HPDE6-E6E7 (cell line): ENCODE measurements around the gene MT1M.

ENCODE experiments used
- DNase-seq: peaks from one replicate; pipeline ENCODE4 v3.0.0; 2011; ENCODE audit warnings: missing footprints; ENCODE audit errors: extremely low spot score

MT1M gene

GRCh38 chr16:56628486-56629350 is 3.7 kb upstream of the MT1M start:
- no peak for DNase-seq

DNA sequence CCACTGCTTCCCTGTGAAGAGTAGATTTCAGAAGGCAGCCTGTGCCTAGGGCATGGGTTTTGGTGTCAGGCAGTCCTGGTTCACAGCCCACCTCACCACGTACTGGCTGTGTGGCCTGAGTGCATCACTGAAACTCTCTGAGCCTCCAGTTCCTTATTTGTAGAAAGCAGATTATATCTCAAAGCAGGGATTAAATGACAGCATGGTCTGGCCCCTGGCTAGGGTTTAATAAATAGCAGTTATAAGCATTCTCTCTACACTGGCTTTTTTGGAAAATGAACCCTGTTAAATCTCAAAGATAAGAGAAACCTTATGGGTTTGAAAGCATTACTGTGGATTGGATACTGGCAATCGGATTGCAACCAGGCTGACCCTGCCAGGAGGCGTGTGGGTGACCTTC is 2.9 kb upstream of the MT1M start:
- DNase-seq, result no peak

DNA sequence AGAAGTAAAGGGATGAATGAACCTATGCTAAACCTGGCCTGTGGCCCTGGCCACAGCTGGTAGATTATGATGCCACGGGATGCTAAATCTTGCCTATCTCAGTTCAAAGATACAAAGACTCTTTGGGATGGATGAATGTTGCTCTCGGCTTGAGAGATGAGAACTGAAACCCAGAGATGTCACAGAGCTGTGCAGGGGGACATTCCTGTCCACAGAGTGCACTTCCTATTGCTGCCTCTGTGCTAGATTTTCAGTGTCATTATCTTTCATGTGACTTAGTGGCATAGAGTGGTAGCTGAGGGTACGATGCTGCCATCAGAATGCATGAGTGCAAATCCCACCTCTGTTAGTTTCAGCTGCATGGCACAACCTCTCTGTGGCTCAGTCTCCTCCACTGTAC is 2.3 kb upstream of the MT1M start:
- no peak for DNase-seq

DNA sequence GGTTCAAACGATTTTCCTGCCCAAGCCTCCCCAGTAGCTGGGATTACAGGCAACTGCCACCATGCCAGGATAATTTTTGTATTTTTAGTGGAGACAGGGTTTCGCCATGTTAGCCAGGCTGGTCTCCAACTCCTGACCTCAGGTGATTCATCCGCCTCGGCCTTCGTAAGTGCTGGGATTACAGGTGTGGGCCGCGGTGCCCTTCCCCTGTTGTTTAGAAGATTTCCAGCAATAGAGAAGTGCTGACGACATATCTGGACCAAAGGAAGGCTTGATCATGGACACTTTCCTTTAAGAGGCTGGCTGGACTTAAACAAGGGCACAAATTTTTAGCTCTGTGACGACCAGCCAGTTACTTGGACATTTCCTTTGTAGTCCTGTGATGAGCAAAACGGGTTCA is 1.3 kb upstream of the MT1M start:
- DNase-seq, result no peak

DNA sequence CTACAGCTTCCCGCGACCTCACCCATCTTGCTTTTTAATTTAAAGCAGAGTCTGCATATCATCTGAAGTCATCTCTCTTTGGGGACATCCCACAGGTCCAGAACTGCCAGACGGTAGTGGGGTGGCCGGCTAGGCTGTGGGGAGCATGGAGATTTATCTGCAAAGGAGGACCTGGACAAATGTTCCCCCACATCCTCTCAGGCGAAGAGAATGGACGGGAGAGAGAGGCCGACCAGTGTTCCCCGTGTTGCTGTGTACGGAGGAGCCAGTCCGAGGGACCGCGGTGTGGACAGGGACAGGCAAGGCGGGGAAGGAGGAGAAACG is 665 bp upstream of the MT1M start:
- no peak for DNase-seq

- DNase-seq, result no peak
Observed at GRCh38 chr16:56632848-56633365, 448 bp downstream of the MT1M start.

DNA sequence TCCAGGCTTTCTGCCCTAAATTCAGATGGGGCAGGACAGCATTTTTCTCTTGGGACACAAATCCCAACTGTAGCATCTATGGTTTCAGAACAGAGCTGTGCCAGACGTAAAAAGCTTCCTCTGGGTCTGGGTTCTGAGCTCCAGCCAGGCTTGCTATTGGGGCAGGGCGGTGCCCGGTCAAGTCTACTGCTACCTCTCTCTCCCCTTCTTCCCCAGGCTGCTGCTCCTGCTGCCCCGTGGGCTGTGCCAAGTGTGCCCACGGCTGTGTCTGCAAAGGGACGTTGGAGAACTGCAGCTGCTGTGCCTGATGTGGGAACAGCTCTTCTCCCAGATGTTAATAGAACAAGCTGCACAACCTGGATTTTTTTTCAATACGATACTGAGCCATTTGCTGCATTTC is 1.1 kb downstream of the MT1M start:
- no peak for DNase-seq

DNA sequence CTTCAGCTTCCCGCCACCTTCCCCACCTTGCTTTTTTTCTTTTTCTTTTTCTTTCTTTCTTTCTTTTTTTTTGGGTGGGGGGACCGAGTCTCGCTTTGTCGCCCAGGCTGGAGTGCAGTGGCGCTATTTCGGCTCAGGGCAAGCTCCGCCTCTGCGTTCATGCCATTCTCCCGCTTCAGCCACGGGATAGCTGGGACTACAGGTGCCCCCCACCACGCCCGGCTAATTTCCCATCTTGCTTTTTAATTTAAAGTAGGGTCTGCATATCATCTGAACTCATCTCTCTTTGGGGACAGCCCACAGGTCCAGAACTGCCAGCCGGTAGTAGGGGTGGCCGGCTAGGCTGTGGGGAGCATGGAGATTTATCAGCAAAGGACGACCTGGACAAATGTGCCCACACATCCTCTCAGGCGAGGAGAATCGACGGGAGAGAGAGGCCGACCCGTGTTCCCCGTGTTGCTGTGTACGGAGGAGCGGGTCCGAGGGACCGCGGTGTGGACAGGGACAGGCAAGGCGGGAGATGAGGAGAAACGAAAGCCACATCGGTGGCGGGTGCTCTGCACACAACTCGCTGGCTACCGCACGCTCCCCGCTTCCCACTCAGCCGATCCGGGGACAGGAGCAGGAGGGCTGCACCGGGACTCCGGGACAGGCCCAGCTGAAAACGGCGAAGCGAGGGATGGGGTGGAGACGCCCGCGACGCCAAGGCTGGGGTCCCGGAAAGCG is 2.4 kb downstream of the MT1M start:
- no peak for DNase-seq

DNA sequence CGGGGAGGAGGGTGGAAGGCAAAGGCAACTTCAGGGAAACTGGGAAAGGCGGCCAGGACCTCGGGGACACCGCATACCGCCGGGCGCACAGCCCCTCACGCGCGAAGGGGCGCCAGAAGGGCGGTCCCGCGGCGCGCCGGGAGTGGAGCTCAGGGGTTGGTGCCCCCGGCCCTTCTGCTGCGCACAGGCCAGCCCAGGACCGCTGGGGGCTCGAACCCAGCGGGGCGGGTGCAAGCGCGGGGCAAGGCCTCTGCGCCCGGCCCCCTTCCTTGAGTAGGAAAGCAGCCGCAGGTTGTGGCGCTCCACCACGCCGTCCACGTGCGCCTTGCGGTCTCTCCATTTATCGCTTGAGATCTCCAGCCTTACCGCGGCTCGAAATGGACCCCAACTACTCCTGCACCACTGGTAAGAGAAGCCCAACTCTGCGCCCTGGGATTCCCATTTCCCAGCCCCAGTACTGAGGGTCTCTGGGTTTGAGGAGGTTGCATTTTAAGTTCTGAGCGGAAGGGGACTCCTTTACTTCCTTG is 3.0 kb downstream of the MT1M start:
- DNase-seq, result no peak

- no peak for DNase-seq
Observed at GRCh38 chr16:56636616-56637413, 4.4 kb downstream of the MT1M start.

- DNase-seq, result no peak
Observed at GRCh38 chr16:56637814-56638750, 5.6 kb downstream of the MT1M start, which contains the start of gene MT1A. MT1A (plus strand) TSS chr16:56638666; CDS start chr16:56638739, 73 bp downstream.

DNA sequence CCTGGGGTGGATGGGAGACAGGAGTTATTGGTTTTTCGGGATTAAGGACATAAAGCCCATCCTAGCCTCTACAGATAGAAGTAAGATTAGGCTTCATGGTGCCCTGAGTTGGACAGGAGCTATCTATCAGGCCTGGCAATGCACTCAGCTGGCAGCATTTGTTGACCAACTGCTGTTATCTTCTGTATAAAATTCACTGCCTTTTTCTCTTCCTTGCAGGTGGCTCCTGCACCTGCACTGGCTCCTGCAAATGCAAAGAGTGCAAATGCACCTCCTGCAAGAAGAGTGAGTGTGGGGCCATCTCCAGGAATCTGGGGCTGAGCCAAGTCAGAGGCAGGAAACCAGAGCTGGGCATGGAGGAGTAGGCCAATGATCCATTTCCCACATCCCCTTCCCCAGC is 6.6 kb downstream of the MT1M start:
- no peak for DNase-seq

- DNase-seq, result no peak
Observed at GRCh38 chr16:56640076-56640475, 7.6 kb downstream of the MT1M start.

DNA sequence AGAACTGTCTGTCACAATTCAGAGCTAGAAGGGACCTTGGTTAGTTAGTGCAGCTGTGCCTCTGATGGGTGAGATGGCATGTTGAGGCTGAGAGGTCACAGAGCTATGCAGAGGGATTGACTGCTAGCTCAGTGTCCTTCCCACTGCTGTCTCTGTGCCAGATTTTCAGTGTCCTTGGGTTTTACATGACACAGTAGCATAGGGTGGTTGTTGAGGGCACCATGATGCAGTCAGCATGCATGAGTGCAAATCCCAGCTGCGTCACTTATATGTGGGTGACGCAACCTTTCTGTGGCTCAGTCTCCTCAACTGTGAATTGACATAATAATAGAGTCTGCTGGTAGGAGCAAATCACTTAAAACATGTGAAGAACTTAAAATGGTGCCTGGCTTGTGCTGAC is 8.7 kb downstream of the MT1M start:
- no peak for DNase-seq

DNA sequence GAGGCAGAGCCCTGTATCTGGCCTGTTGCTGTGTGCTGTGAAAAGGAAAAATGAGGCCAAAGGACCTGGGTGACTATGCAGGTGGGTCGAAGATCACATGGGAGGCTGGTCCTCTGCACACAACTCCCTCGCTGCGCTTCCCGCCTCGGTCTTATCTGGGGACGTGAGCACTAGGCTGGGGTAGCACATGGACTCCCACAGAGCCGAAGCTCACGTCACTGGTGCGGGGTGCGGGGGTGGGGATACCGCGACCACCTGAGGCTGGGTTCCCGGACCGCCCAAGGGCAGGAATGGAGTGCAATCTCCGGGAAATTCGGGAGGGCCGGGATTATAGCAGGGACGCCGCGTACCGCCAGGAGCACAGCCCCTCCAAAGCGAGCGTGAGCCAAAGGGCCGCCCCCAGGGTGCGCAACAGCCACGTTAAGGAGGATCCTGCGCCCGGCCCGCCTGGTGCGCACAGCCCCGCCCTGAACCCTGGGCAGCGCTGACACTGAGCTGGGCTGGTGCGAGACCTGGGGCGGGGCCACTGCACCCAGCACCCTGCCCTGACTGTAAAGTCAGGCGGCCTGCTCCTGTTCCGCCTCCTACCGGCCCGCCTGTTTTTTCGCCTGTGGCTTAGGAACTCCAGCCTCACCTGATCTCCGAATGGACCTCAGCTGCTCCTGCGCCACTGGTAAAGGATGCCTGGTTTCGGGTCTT is 10.8 kb downstream of the MT1M start:
- DNase-seq, result peak; percentile 79

GRCh38 chr16:56643833-56644232 is 11.4 kb downstream of the MT1M start:
- DNase-seq, result no peak

DNA sequence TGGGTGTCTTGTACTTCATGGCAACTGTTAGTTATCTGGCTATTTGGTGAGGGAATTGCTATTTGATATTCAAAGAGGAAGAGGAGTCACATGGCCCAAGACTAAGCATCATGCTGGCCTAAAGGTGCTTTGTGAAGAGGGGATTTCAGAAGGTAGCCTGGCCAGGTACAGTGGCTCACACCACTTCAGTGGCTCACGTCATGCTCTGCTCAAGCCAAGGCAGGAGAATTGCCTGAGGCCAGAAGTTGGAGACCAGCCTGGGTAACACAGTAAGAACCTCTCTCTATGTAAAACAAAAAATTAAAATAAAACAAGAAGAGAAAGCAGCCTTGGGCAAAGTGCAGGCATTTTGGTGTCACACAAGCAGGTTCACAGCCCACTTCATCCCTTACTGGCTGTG is 12.9 kb downstream of the MT1M start:
- no peak for DNase-seq

- DNase-seq, result no peak
Observed at GRCh38 chr16:56645838-56646237, 13.4 kb downstream of the MT1M start.

DNA sequence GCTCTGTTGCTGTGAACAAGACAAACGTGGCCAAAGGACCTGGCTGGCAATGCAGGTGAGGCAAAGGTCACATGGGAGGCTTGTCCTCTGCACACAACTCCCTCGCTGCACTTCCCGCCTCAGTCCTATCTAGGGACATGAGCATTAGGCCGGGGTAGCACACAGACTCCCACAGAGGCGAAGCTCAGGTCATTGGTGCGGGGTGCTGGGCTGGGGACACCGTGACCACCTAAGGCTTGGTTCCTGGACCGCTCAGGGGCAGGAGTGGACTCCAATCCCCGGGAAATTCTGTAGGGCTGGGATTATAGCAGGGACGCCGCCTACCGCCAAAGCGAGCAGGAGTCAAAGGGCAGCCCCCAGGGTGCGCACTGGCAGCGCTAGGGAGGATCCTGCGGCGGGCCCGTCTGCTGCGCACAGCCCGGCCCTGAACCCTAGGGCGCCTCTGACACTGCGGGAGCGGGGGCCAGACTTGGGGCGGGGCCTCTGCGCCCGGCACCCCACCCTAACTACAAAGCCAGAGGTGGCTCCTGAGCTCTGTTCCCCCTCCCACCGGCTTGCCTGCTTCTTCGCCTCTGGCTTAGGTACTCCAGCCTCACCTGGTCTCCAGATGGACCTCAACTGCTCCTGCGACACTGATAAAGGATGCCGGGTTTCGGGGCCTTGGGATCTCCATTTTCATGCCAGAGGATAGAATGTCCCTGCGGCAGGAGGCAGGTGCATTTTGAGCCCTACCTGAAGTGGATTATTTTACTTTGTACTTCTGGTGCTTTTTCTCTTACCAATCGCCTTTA is 15.4 kb downstream of the MT1M start:
- DNase-seq, result no peak
